HG03378 (cell line): ENCODE measurements around the gene CALCOCO1.
"Not testable (repeated sequence)": the region's sequence is repeated elsewhere in the genome, so short reads cannot be mapped to it uniquely, and the experiment has no call there.

ENCODE experiments used
- ATAC-seq: cut with Tn5 transposase; IDR thresholded peaks from one replicate; pipeline ENCODE4 v1.9.1; 2021; ENCODE audit warnings: mild to moderate bottlenecking, moderate library complexity; ENCODE audit not compliant: unreplicated experiment

The CALCOCO1 gene

GRCh38 chr12:53698948-53699677, 28.1 kb downstream of the CALCOCO1 start:
- ATAC-seq: no peak

GRCh38 chr12:53696655-53697331, 30.5 kb downstream of the CALCOCO1 start:
- no peak for ATAC-seq

- ATAC-seq: no peak
Observed at GRCh38 chr12:53696285-53696654, 31.0 kb downstream of the CALCOCO1 start.

GRCh38 chr12:53695152-53696145, 31.8 kb downstream of the CALCOCO1 start:
- ATAC-seq: no peak

- ATAC-seq: no peak
Observed at GRCh38 chr12:53694756-53695151, 32.5 kb downstream of the CALCOCO1 start.

- ATAC-seq: no peak
Observed at GRCh38 chr12:53688134-53688533, 39.1 kb downstream of the CALCOCO1 start.

- ATAC-seq: no peak
Observed at GRCh38 chr12:53686436-53686835, 40.8 kb downstream of the CALCOCO1 start.

- ATAC-seq: no peak
Observed at GRCh38 chr12:53684654-53685220, 42.5 kb downstream of the CALCOCO1 start.

GRCh38 chr12:53683983-53684382, 43.3 kb downstream of the CALCOCO1 start:
- no peak for ATAC-seq

- no peak for ATAC-seq
Observed at GRCh38 chr12:53683494-53683893, 43.8 kb downstream of the CALCOCO1 start.

- not testable (repeated sequence) for ATAC-seq
Observed at GRCh38 chr12:53680061-53680460, 47.2 kb downstream of the CALCOCO1 start.

GRCh38 chr12:53677800-53678148, 49.5 kb downstream of the CALCOCO1 start:
- ATAC-seq: no peak

GRCh38 chr12:53677016-53677799, 50.0 kb downstream of the CALCOCO1 start:
- ATAC-seq: no peak

GRCh38 chr12:53676656-53677015, 50.6 kb downstream of the CALCOCO1 start:
- ATAC-seq: no peak

- ATAC-seq: peak; percentile 93
Observed at GRCh38 chr12:53675701-53676607, 51.3 kb downstream of the CALCOCO1 start, which contains the start of gene ATP5MC2. Gene ATP5MC2, minus strand, starts transcription at chr12:53676083. Its CDS starts 3,469 bp downstream, at chr12:53672614.

GRCh38 chr12:53674977-53675700, 52.1 kb downstream of the CALCOCO1 start:
- no peak for ATAC-seq

- no peak for ATAC-seq
Observed at GRCh38 chr12:53670971-53671370, 56.3 kb downstream of the CALCOCO1 start.

- ATAC-seq: no peak
Observed at GRCh38 chr12:53670308-53670707, 56.9 kb downstream of the CALCOCO1 start.

GRCh38 chr12:53667080-53667479, 60.2 kb downstream of the CALCOCO1 start:
- no peak for ATAC-seq
